DND-41 (cell line): ENCODE data around the gene SLC12A5.

Source experiments
- CTCF ChIP-seq: IDR thresholded peaks from 2 replicates; pipeline ENCODE4 v1.5.1; 2012; ENCODE audit warnings: borderline replicate concordance, low read length, moderate library complexity, mild to moderate bottlenecking; ENCODE audit not compliant: poor library complexity, severe bottlenecking; ENCODE audit errors: extremely low read depth
- EZH2 ChIP-seq: IDR thresholded peaks from 3 replicates; pipeline ENCODE4 v1.6.1; 2012; ENCODE audit warnings: borderline replicate concordance, low read depth, mild to moderate bottlenecking, moderate library complexity, low read length, inconsistent platforms; ENCODE audit not compliant: severe bottlenecking

GRCh38 chr20:46028110-46028509 lies 905 bp upstream of the SLC12A5 start:
- no peak for TF ChIP-seq CTCF
- no peak for TF ChIP-seq EZH2
